ENCODE results near the gene ELK4.

The ELK4 gene

DNA sequence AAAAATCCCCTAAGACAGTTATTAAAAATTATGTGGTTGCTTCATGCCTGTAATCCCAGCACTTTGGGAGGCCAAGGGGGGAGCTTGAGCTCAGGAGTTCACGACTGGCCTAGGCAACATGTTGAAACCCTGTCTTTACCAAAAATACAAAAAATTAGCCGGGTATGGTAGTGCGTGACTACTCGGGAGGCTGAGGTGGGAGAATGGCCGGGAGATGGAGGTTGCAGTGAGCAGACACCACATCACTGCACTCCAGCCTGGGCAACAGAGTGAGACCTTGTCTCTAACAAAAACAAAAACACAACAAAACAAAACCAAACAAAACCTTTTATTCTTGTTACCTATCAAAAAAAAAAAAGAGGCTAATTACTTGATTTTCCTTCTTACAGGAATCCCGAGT is 2.1 kb downstream of the ELK4 start:
- DNase-seq, result no peak

DNA sequence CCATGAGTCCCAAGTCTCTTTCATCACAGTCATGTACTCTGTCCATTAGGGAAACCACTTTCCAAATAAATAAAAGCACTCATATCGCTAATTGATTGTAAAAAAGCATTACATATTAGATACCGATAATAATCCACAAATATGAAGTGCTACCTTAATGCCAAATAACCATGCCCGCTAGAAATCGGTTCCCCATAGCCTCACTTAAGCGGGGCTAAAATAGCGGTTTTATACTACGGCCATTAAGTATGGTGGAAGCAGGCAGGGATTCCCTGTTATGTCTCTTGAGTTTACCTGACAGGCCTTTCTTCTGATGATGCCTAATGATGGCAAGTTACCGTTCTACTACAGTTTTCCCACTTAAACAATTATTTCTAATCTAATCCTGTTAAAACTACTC is 3.9 kb downstream of the ELK4 start:
- DNase-seq, result no peak

GRCh38 chr1:205626216-205626615 is 5.6 kb downstream of the ELK4 start:
- DNase-seq, result no peak

DNA sequence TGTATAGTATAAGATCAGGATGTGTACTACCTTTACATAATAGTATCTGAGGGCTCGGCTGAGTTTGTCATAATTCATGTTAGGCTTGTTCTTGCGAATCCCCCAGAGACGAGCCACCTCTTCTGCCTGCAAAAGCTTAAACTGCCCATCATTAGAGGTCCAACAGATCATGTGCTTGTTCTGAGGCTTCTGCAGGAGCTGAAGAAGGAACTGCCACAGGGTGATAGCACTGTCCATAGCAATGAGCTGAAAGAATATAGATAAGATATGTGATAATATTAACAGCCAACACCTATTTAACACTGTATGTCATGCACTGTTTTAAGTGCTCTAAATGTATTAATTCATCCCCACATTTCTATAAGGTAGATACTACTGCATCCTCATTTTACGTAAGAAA is 8.2 kb downstream of the ELK4 start:
- no peak for DNase-seq

DNA sequence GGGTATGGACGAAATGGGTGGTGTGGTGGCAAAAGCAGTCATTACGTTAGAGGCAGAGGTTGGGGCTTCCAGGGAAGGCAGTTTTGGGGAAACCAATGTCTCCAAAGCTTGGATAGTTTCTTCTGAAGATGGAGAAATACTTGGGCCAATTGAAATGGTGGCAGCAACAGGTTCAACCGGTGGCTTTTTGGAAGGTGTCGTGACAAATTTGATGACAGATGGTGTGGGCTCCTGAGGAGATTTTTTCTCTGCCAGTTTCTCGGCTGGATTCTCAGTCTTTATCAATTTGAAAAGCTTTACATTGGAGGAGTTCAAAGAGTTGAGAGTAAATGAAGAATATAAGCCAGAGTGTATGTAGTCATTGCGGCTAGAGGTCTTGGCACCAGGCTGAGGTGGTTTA is 11.5 kb downstream of the ELK4 start:
- no peak for DNase-seq

GRCh38 chr1:205619376-205619775 is 12.4 kb downstream of the ELK4 start:
- no peak for DNase-seq

- DNase-seq, result no peak
These were observed 15.1 kb downstream of the ELK4 start for GRCh38 chr1:205616563-205617293.

GRCh38 chr1:205615789-205616188 is 16.0 kb downstream of the ELK4 start:
- DNase-seq, result no peak

GRCh38 chr1:205613854-205614412 is 17.9 kb downstream of the ELK4 start:
- no peak for DNase-seq

DNA sequence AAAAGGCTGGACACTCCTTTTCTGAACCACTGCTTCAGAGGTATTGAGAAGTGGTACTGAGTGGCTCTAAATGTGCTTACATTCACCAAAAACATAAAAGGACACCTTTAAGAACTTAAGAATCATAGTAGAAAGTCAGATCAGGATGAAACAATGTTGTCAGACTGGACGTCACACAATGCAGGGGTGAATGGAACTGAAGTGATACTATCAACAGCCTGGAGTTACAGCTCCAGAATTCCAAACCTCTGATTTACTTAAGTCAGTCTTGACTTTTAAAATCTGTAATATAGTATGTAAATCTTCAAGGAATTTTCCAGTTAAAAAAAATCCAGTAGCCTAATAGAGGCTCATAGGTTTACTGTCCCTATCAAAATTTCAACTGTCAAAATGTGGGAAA is 19.3 kb downstream of the ELK4 start:
- no peak for DNase-seq

- no peak for DNase-seq
These were observed 19.7 kb downstream of the ELK4 start for GRCh38 chr1:205612104-205612503.

DNA sequence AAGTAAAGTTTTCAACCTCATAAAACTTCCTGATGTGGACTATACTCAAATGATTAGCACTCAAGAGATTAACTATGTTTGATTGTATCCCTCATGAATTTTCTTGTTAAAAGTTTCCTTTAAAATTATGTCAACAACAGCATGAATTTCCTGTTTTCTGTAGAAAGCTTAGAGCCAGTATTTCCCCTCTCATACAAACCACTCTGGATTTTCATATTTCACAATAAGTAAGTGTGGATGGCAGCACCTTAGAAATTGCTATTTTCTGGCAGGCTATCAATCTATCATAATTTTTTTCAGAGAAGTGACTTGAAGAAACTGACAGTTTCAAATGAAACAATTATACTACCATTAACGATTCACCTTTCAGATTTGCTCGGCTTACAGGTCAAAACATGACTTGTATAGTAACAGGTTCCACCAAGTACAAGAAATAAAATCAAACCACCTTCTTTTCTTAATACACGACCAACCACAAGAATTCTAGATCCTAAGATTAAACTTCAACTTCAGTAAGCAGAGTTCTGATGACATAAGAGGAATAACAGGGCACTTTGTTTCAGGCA is 20.8 kb downstream of the ELK4 start:
- DNase-seq, result no peak

DNA sequence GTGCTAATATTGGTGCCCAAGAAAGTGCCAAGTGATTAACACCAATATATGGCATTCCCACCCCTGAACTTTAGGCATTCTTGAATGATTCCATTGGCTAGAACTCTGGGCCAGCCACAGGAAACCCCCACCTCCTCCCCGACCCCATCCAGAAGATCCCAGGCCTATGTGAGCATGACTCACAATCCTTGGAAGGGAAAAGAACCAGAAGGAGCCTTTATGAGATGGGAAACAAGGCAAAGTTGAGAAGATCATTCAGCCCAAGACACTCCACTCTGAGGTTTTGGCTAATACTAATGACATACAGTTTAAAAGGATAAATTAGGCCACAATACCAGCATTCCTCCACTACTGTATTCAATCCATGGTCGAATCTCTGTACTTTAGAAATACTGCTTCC is 21.8 kb downstream of the ELK4 start:
- no peak for DNase-seq

- DNase-seq, result no peak
These were observed 26.8 kb downstream of the ELK4 start for GRCh38 chr1:205604825-205605505.

GRCh38 chr1:205604059-205604458 is 27.8 kb downstream of the ELK4 start:
- no peak for DNase-seq

- DNase-seq, result no peak
These were observed 30.6 kb downstream of the ELK4 start for GRCh38 chr1:205601205-205601604.

GRCh38 chr1:205600085-205600484 is 31.7 kb downstream of the ELK4 start:
- no peak for DNase-seq

DNA sequence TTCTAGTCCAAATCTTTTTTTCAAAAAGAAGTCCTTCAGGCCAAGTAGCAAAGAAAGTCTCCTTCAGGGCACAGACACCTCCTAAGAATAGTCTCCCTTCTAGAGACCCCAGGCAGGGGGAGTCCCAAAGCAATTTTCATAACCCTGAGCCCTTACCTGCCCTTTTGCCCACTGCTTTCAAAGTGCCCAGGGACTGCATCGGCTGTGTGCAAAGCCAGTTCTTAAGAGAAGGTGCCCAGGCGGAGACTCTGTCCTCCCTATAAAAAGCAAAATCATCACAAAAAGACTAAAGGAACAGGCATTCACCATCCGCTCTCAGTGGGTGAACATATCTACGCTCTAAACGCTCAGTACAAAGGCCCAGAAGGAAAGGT is 32.2 kb downstream of the ELK4 start:
- DNase-seq, result no peak

GRCh38 chr1:205598841-205599668 is 32.8 kb downstream of the ELK4 start:
- DNase-seq, result no peak

DNA sequence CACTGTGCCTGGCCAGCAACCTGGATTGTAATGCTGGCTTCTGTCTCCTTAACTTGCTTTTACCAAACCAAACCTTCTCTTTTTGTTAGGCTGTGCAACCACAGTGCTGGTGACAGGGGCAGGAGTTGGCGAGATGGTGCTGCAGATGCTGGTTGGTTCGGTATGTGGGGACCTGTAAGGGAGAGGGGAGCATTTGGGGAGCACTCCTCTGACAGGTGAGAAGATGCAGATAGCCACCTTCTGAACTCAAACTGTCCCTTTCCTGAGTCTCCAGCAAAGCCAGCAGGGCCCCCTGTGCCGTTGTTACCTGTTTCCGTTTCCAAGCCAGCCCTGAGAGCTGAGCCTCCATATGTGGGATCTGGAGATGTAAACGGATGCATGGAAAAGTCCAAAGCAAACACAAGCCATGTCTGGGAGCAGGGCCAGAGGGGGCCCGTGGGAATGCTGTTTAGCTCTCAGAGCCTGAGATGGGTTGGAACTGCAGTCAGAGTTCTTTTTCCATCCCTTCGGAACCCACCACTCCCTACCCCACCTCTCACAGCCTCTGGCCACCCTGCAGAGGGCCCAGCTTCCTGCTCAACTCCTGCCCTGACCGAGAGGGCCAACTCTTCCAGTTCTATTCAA is 34.0 kb downstream of the ELK4 start:
- no peak for DNase-seq

- no peak for DNase-seq
These were observed 34.9 kb downstream of the ELK4 start for GRCh38 chr1:205596876-205597275.

- no peak for DNase-seq
These were observed 36.0 kb downstream of the ELK4 start for GRCh38 chr1:205595861-205596260.

DNA sequence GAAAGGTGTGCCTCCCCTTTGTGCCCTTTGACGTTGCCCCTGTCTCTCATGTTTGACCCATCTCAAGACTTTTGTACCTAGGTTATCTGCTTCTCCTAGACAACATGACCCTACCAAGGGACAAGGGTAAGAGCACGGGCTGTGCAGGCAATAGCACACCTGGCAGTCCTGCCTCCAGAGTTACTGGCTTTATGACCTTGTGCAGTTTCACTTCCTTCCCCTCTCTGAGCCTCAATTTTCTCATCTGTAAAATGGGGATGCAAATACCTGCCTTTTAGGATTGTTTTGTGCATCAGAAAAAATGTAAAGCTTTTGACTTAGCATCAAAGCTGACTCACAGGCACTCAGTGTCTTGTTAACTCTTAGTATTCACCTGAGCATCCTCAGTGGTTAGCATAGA is 36.4 kb downstream of the ELK4 start:
- DNase-seq, result no peak

Data from NCI-H187 treated with DMSO at 0.1 percent for 48 hours (cell line).